Measurements from ENCODE around the gene ACSF3. TPM values are rescaled to one million over a fixed set of nuclear protein-coding genes. Genes with fewer than 3 reads are reported as not detected.

ACSF3 gene
- total RNA-seq, 2 donors from 2014 or later = 34.8 to 35.5 TPM

GRCh38 chr16:89176717-89177116 lies 83.1 kb downstream of the ACSF3 start:
- Histone ChIP-seq H3K9me3 (ENCODE audit: control insufficient read depth, low read length) (no peaks in the 10 kb centered on the region), H3K36me3 (ENCODE audit: control insufficient read depth, insufficient read depth, low read length) (no peaks in the 10 kb centered on the region), H3K27me3 (ENCODE audit: control insufficient read depth, insufficient read depth, low read length, poor library complexity, severe bottlenecking) (peaks cover 18% of the 10 kb centered on the region), H3K4me1 (ENCODE audit: control insufficient read depth, insufficient read depth, low read length) (peaks cover 2% of the 10 kb centered on the region), H3K9ac (ENCODE audit: extremely low read depth, low read length, poor library complexity, severe bottlenecking) (no peak overlapping the region), H3K4me3 (ENCODE audit: low read length) (no peak overlapping the region), H3K27ac (ENCODE audit: low read depth, low read length) (no peak overlapping the region)
- H3K27ac Mint-ChIP-seq = no peak overlapping the region
- no peaks in the 10 kb centered on the region for H3K36me3 Mint-ChIP-seq (ENCODE audit: low read depth)
- no peak for DNase-seq
- no peaks in the 10 kb centered on the region for H3K9me3 Mint-ChIP-seq
- H3K27me3 Mint-ChIP-seq (ENCODE audit: insufficient read depth) = peaks cover 12% of the 10 kb centered on the region
- H3K4me3 Mint-ChIP-seq = no peak overlapping the region
- 89 to 95% methylated on average over 4 to 9 of the region's 9 CpGs for WGBS, 2 experiments (ENCODE audit: insufficient coverage in 1 of 2, insufficient read length in 1 of 2)
- TF ChIP-seq CTCF (conservative IDR thresholded peaks at IDR 0.05) = no peak
- no peaks in the 10 kb centered on the region for H3K4me1 Mint-ChIP-seq

- Mint-ChIP-seq H3K4me3 (no peak overlapping the region), H3K27ac (no peak overlapping the region), H3K9me3 (no peaks in the 10 kb centered on the region), H3K36me3 (ENCODE audit: low read depth) (no peaks in the 10 kb centered on the region), H3K27me3 (ENCODE audit: insufficient read depth) (peaks cover 10% of the 10 kb centered on the region), H3K4me1 (no peaks in the 10 kb centered on the region)
- WGBS, 2 experiments (ENCODE audit: insufficient coverage in 1 of 2, insufficient read length in 1 of 2) = 81 to 90% methylated on average over 6 to 10 of the region's 12 CpGs
- H3K27me3 ChIP-seq (ENCODE audit: control insufficient read depth, insufficient read depth, low read length, poor library complexity, severe bottlenecking) = peaks cover 12% of the 10 kb centered on the region
- TF ChIP-seq CTCF (conservative IDR thresholded peaks at IDR 0.05) = no peak
- H3K27ac ChIP-seq (ENCODE audit: low read depth, low read length) = no peak overlapping the region
- no peaks in the 10 kb centered on the region for H3K9me3 ChIP-seq (ENCODE audit: control insufficient read depth, low read length)
- H3K4me3 ChIP-seq (ENCODE audit: low read length) = no peak overlapping the region
- peaks cover 2% of the 10 kb centered on the region for H3K4me1 ChIP-seq (ENCODE audit: control insufficient read depth, insufficient read depth, low read length)
- H3K9ac ChIP-seq (ENCODE audit: extremely low read depth, low read length, poor library complexity, severe bottlenecking) = no peak overlapping the region
- no peak for DNase-seq
- H3K36me3 ChIP-seq (ENCODE audit: control insufficient read depth, insufficient read depth, low read length) = no peaks in the 10 kb centered on the region
Observed at GRCh38 chr16:89177501-89177900, 83.8 kb downstream of the ACSF3 start.

GRCh38 chr16:89178453-89179147 lies 84.9 kb downstream of the ACSF3 start:
- Histone ChIP-seq H3K36me3 (ENCODE audit: control insufficient read depth, insufficient read depth, low read length) (no peaks in the 10 kb centered on the region), H3K9ac (ENCODE audit: extremely low read depth, low read length, poor library complexity, severe bottlenecking) (no peak overlapping the region), H3K4me3 (ENCODE audit: low read length) (no peak overlapping the region), H3K27ac (ENCODE audit: low read depth, low read length) (no peak overlapping the region), H3K9me3 (ENCODE audit: control insufficient read depth, low read length) (no peaks in the 10 kb centered on the region), H3K4me1 (ENCODE audit: control insufficient read depth, insufficient read depth, low read length) (no peaks in the 10 kb centered on the region), H3K27me3 (ENCODE audit: control insufficient read depth, insufficient read depth, low read length, poor library complexity, severe bottlenecking) (peaks cover 3% of the 10 kb centered on the region)
- no peaks in the 10 kb centered on the region for H3K9me3 Mint-ChIP-seq
- H3K27me3 Mint-ChIP-seq (ENCODE audit: insufficient read depth) = peaks cover 8% of the 10 kb centered on the region
- WGBS, 2 experiments (ENCODE audit: insufficient coverage in 1 of 2, insufficient read length in 1 of 2) = 90 to 92% methylated on average over 20 to 24 of the region's 24 CpGs
- H3K36me3 Mint-ChIP-seq (ENCODE audit: low read depth) = no peaks in the 10 kb centered on the region
- no peak for DNase-seq
- no peaks in the 10 kb centered on the region for H3K4me1 Mint-ChIP-seq
- H3K4me3 Mint-ChIP-seq = no peak overlapping the region
- no peak overlapping the region for H3K27ac Mint-ChIP-seq
- no peak for TF ChIP-seq CTCF (conservative IDR thresholded peaks at IDR 0.05)
